WTC11 (cell line): Measurements from ENCODE around the gene DOC2A.

Experiments
- CTCF ChIP-seq: fragments of 200-600 bp; IDR thresholded peaks from 2 replicates; pipeline ENCODE4 v1.8.0; 2022; ENCODE audit warnings: antibody characterized with exemption
- E2F4 ChIP-seq: sonication (generic); formaldehyde crosslinking; IDR thresholded peaks from 2 replicates; pipeline ENCODE4 v1.8.1; 2022; ENCODE audit warnings: low read depth, mild to moderate bottlenecking, moderate library complexity, missing genetic modification reagents, borderline replicate concordance
- EMX1 ChIP-seq: fragments of 250-450 bp; sonication (Bioruptor Pico); IDR thresholded peaks from 2 replicates; pipeline ENCODE4 v1.8.0; 2021; ENCODE audit warnings: mild to moderate bottlenecking
- FOXK1 ChIP-seq: sonication (generic); formaldehyde crosslinking; IDR thresholded peaks from 2 replicates; pipeline ENCODE4 v1.8.0; 2022; ENCODE audit warnings: mild to moderate bottlenecking, moderate library complexity, missing genetic modification reagents
- SP1 ChIP-seq: sonication (generic); formaldehyde crosslinking; conservative IDR thresholded peaks from 2 replicates; pipeline ENCODE4 v1.8.1; 2022; ENCODE audit warnings: missing genetic modification reagents
- TEAD1 ChIP-seq: sonication (generic); formaldehyde crosslinking; IDR thresholded peaks from 2 replicates; pipeline ENCODE4 v1.8.0; 2022; ENCODE audit warnings: mild to moderate bottlenecking, missing genetic modification reagents
- USF2 ChIP-seq: sonication (generic); formaldehyde crosslinking; IDR thresholded peaks from 2 replicates; pipeline ENCODE4 v1.8.1; 2023; ENCODE audit warnings: mild to moderate bottlenecking, missing genetic modification reagents, moderate library complexity
- ZBTB43 ChIP-seq: sonication (generic); formaldehyde crosslinking; IDR thresholded peaks from 2 replicates; pipeline ENCODE4 v1.8.1; 2023; ENCODE audit warnings: mild to moderate bottlenecking, missing genetic modification reagents
- TF ChIP-seq, protein P1 (sequence below): sonication (generic); formaldehyde crosslinking; IDR thresholded peaks from 2 replicates; pipeline ENCODE4 v1.8.1; 2023; ENCODE audit warnings: mild to moderate bottlenecking, missing genetic modification reagents, borderline replicate concordance
- TF ChIP-seq, protein P2 (sequence below): sonication (generic); formaldehyde crosslinking; IDR thresholded peaks from 2 replicates; pipeline ENCODE4 v1.8.0; 2022; ENCODE audit warnings: mild to moderate bottlenecking, missing genetic modification reagents
- TF ChIP-seq, protein P3 (sequence below): sonication (generic); formaldehyde crosslinking; IDR thresholded peaks from 2 replicates; pipeline ENCODE4 v1.8.0; 2022; ENCODE audit warnings: mild to moderate bottlenecking, missing genetic modification reagents

- TF ChIP-seq, protein P1, sequence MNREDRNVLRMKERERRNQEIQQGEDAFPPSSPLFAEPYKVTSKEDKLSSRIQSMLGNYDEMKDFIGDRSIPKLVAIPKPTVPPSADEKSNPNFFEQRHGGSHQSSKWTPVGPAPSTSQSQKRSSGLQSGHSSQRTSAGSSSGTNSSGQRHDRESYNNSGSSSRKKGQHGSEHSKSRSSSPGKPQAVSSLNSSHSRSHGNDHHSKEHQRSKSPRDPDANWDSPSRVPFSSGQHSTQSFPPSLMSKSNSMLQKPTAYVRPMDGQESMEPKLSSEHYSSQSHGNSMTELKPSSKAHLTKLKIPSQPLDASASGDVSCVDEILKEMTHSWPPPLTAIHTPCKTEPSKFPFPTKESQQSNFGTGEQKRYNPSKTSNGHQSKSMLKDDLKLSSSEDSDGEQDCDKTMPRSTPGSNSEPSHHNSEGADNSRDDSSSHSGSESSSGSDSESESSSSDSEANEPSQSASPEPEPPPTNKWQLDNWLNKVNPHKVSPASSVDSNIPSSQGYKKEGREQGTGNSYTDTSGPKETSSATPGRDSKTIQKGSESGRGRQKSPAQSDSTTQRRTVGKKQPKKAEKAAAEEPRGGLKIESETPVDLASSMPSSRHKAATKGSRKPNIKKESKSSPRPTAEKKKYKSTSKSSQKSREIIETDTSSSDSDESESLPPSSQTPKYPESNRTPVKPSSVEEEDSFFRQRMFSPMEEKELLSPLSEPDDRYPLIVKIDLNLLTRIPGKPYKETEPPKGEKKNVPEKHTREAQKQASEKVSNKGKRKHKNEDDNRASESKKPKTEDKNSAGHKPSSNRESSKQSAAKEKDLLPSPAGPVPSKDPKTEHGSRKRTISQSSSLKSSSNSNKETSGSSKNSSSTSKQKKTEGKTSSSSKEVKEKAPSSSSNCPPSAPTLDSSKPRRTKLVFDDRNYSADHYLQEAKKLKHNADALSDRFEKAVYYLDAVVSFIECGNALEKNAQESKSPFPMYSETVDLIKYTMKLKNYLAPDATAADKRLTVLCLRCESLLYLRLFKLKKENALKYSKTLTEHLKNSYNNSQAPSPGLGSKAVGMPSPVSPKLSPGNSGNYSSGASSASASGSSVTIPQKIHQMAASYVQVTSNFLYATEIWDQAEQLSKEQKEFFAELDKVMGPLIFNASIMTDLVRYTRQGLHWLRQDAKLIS (CRISPR knock-in tag), result no peak
- TF ChIP-seq CTCF, result no peak
- peak; percentile 89 for TF ChIP-seq SP1 (CRISPR knock-in tag)
- TF ChIP-seq EMX1 (CRISPR knock-in tag), result no peak
- TF ChIP-seq, protein P2, sequence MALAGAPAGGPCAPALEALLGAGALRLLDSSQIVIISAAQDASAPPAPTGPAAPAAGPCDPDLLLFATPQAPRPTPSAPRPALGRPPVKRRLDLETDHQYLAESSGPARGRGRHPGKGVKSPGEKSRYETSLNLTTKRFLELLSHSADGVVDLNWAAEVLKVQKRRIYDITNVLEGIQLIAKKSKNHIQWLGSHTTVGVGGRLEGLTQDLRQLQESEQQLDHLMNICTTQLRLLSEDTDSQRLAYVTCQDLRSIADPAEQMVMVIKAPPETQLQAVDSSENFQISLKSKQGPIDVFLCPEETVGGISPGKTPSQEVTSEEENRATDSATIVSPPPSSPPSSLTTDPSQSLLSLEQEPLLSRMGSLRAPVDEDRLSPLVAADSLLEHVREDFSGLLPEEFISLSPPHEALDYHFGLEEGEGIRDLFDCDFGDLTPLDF, result 0 out of 2 replicates have a peak, but pooled peaks have one; percentile 31
- no peak for TF ChIP-seq E2F4 (CRISPR knock-in tag)
- TF ChIP-seq FOXK1 (CRISPR knock-in tag), result no peak
- TF ChIP-seq, protein P3, sequence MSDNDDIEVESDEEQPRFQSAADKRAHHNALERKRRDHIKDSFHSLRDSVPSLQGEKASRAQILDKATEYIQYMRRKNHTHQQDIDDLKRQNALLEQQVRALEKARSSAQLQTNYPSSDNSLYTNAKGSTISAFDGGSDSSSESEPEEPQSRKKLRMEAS (CRISPR knock-in tag), result peak; percentile 80
- no peak for TF ChIP-seq ZBTB43 (CRISPR knock-in tag)
- TF ChIP-seq TEAD1 (CRISPR knock-in tag), result peak; percentile 71
- peak; percentile 35; the same call in 1 of the 2 replicates for TF ChIP-seq USF2
These were observed 49.1 kb downstream of the DOC2A start, which contains the start of gene TMEM219 for GRCh38 chr16:29961479-29962343.
